22Rv1 (cell line): ENCODE data around the gene PRCP.

Experiments used
- ZFX ChIP-seq: fragments of 450-650 bp; IDR thresholded peaks from 2 replicates; pipeline ENCODE4 v1.6.1; 2017; ENCODE audit warnings: antibody characterized with exemption, borderline replicate concordance
- TF ChIP-seq, protein P1 (sequence below): fragments of 450-650 bp; IDR thresholded peaks from 2 replicates; pipeline ENCODE4 v1.5.1; 2017; ENCODE audit warnings: mild to moderate bottlenecking

DNA sequence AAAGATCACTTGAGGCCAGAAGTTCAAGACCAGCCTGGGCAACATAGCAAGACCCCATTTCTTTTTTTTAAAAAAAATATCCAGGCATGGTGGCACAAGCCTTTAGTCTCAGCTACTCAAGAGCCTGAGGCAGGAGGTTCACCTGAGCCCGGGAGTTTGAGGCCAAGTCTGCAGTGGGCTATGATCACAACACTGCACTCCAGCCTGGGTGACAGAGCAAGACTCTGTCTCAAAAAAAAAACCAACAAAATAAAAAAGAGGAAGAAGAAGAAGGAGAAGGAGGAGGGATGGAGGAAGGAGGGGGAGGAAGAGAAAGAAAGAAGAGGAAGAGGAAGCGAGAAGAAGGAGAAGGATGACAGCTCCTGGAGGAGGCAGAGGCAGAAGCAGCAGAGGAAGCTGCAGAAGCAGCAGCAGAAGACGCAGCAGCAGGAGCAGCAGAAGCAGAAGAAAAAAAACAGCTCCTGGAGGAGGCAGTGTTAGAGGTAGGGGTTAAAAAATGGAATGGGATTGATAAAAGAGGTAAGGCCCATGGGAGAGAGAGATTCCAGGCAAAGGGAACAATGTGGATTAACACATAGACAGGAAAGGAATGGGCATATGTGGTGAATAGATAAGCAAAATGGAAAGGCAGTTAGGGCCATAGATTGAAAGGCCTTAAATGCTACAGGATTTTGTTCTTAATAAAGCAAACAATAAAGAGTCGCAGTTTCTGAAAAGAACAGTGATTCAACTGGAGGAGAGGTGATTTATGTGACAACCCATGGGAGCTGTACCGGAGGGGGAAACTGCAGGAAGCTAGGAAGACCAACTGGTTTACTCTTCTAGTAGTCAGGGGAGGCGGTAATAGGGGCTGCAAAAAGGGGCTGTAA is 10.9 kb downstream of the PRCP start:
- TF ChIP-seq, protein P1, sequence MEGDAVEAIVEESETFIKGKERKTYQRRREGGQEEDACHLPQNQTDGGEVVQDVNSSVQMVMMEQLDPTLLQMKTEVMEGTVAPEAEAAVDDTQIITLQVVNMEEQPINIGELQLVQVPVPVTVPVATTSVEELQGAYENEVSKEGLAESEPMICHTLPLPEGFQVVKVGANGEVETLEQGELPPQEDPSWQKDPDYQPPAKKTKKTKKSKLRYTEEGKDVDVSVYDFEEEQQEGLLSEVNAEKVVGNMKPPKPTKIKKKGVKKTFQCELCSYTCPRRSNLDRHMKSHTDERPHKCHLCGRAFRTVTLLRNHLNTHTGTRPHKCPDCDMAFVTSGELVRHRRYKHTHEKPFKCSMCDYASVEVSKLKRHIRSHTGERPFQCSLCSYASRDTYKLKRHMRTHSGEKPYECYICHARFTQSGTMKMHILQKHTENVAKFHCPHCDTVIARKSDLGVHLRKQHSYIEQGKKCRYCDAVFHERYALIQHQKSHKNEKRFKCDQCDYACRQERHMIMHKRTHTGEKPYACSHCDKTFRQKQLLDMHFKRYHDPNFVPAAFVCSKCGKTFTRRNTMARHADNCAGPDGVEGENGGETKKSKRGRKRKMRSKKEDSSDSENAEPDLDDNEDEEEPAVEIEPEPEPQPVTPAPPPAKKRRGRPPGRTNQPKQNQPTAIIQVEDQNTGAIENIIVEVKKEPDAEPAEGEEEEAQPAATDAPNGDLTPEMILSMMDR: no peak
- no peak for TF ChIP-seq ZFX
